Left ventricle myocardium inferior (tissue), 1 donor: ENCODE measurements around the gene FAM120A. TPM values are rescaled to one million over a fixed set of nuclear protein-coding genes. Genes with fewer than 3 reads are reported as not detected.

Experiments used
- DNase-seq: peaks from one replicate; pipeline ENCODE4 v3.0.0-alpha.2; 2020
- H3K27ac ChIP-seq: fragments of 200-600 bp; replicated peaks from 2 replicates; pipeline ENCODE4 v1.8.0; 2021
- H3K27me3 ChIP-seq: fragments of 200-600 bp; 2 replicates; pipeline ENCODE4 v1.8.0; 2021; ENCODE audit warnings: low read depth
- H3K36me3 ChIP-seq: fragments of 200-600 bp; 2 replicates; pipeline ENCODE4 v1.8.0; 2021
- H3K4me1 ChIP-seq: fragments of 200-600 bp; 2 replicates; pipeline ENCODE4 v1.8.0; 2021
- H3K4me3 ChIP-seq: fragments of 200-600 bp; 2 replicates; pipeline ENCODE4 v1.8.0; 2021; ENCODE audit warnings: mild to moderate bottlenecking, moderate library complexity
- H3K9me3 ChIP-seq: fragments of 200-600 bp; replicated peaks from 2 replicates; pipeline ENCODE4 v1.8.0; 2021
- CTCF ChIP-seq: fragments of 200-600 bp; IDR thresholded peaks from 2 replicates; pipeline ENCODE4 v1.8.0; 2021; ENCODE audit warnings: antibody characterized with exemption, mild to moderate bottlenecking, borderline replicate concordance
- intact Hi-C: fragments of 100-400 bp; cut with micrococcal nuclease; formaldehyde crosslinking; loops from one replicate; pipeline ENCODE4 v1.11.0; 2022
- total RNA-seq: library from RNA; stranded (reverse); fragmentation: NEBNext Ultra II Directional; extraction: Animal tissue kit (Norgen Biotek cat#: 25700); gene quantifications from one replicate; pipeline ENCODE4 v1.2.1, GENCODE V29; 2021
- donor health status: DM: no; HTN: yes; CAD: no; lungs with severe emphysema.

The FAM120A gene
- total RNA-seq, 1 donor from 2014 or later, result 104 TPM

DNA sequence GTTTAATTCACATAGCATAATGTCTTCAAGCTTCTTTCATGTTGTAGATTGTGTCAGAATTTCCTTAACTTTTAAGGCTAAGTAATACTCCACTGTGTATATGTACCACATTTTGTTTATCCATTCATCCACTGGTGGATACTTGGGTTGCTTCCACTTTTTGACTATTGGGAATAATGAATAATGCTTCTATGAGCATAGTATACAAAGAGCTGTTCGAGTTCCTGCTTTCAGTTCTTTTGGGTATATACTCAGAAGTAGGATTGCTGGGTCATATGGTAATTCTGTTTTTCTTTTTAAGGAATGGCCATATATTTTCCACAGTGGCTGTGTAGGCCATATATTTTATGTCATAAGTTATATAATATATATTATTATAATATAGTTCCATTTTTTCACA lies 5.5 kb downstream of the FAM120A start:
- Histone ChIP-seq H3K36me3 (no peaks in the 10 kb centered on the region), H3K9me3 (no peaks in the 10 kb centered on the region), H3K27me3 (no peaks in the 10 kb centered on the region), H3K4me1 (peaks cover 96% of the 10 kb centered on the region), H3K4me3 (no peak overlapping the region), H3K27ac (peak overlapping the region; percentile 98)
- DNase-seq, result no peak
- intact Hi-C loops, result loop anchor here (5.0 kb wide), 1 partner anchor 110 kb away; no protein-coding TSS in a partner anchor
- TF ChIP-seq CTCF, result no peak

GRCh38 chr9:93458712-93459111 lies 7.2 kb downstream of the FAM120A start:
- intact Hi-C loops, result loop anchor here (5.0 kb wide), 1 partner anchor 109 kb away; no protein-coding TSS in a partner anchor
- Histone ChIP-seq H3K27me3 (no peaks in the 10 kb centered on the region), H3K4me1 (peaks cover 94% of the 10 kb centered on the region), H3K27ac (peak overlapping the region; percentile 98), H3K9me3 (no peaks in the 10 kb centered on the region), H3K4me3 (no peak overlapping the region), H3K36me3 (no peaks in the 10 kb centered on the region)
- TF ChIP-seq CTCF, result no peak
- DNase-seq, result no peak

GRCh38 chr9:93459432-93459847 lies 8.0 kb downstream of the FAM120A start:
- Histone ChIP-seq H3K27ac (peak overlapping the region; percentile 98), H3K36me3 (no peaks in the 10 kb centered on the region), H3K4me1 (peaks cover 94% of the 10 kb centered on the region), H3K27me3 (no peaks in the 10 kb centered on the region), H3K9me3 (no peaks in the 10 kb centered on the region), H3K4me3 (no peak overlapping the region)
- intact Hi-C loops, result loop anchor here (5.0 kb wide), 1 partner anchor 108 kb away; no protein-coding TSS in a partner anchor
- TF ChIP-seq CTCF, result no peak
- no peak for DNase-seq

DNA sequence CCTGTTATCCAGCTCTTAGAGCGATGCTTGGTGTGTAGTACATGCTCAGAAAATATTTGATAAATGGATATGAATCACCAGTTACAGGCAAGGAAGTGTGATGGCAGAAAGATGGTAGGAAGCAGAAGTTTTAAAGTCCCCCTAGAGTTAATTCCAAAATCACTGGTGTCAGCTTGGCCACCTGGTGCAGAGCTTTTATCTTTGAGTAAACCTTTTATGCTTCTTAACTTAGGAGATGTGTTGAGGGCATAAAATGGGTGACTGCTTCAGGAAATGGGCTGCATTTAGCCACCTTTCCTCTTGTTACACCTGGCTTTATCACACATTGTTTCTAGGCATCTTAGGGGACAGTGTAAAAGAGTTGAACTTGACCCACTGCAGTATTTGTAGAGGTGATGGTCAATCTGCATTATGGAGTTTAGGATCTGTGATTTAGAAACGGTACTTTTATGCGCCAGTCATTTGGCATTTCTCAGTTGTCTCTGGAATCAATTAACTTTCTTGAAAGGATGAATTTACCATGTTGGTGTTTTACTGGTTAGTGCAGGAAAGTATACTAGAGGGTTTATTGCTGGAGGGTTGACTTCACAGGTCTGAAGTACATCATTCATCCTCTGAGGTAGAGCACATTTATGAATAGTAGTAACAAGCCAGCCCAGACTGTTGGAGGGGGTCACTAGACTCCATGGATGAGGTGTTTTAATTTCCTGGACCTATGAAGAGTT lies 9.4 kb downstream of the FAM120A start:
- no peak for DNase-seq
- intact Hi-C loops, result no loop called here

GRCh38 chr9:93461414-93461743 lies 9.9 kb downstream of the FAM120A start:
- Histone ChIP-seq H3K36me3 (no peaks in the 10 kb centered on the region), H3K4me3 (no peak overlapping the region), H3K27me3 (no peaks in the 10 kb centered on the region), H3K4me1 (peaks cover 94% of the 10 kb centered on the region), H3K9me3 (no peaks in the 10 kb centered on the region), H3K27ac (peak overlapping the region; percentile 98)
- intact Hi-C loops, result no loop called here
- no peak for DNase-seq
- no peak for TF ChIP-seq CTCF

More for the DNA sequence above, 9.4 kb downstream of the FAM120A start:
- Histone ChIP-seq H3K27ac (peak overlapping the region; percentile 98), H3K9me3 (no peaks in the 10 kb centered on the region), H3K27me3 (no peaks in the 10 kb centered on the region), H3K4me3 (no peak overlapping the region), H3K4me1 (peaks cover 94% of the 10 kb centered on the region), H3K36me3 (no peaks in the 10 kb centered on the region)
- TF ChIP-seq CTCF, result no peak
